HepG2 (cell line): Measurements from ENCODE around the gene CDK8. TPM values are rescaled to one million over a fixed set of nuclear protein-coding genes. Genes with fewer than 3 reads are reported as not detected.

Experiments used
- AHR ChIP-seq: IDR thresholded peaks from 2 replicates; pipeline ENCODE4 v1.6.1; 2018; ENCODE audit warnings: missing genetic modification reagents, missing compliant biosample characterization
- ATF2 ChIP-seq: sonication (generic); formaldehyde crosslinking; IDR thresholded peaks from 2 replicates; pipeline ENCODE4 v1.4.0; 2020; ENCODE audit warnings: missing genetic modification reagents
- FOXM1 ChIP-seq: sonication (generic); formaldehyde crosslinking; IDR thresholded peaks from 2 replicates; pipeline ENCODE4 v1.5.0; 2020; ENCODE audit warnings: missing genetic modification reagents
- GABPA ChIP-seq, 2 experiments: IDR thresholded peaks; 2 replicates each; pipeline ENCODE4 v1.6.1; 2011 to 2016; ENCODE audit warnings: low read depth in 2 of 2, low read length in 1 of 2, missing biosample characterization in 1 of 2, missing genetic modification characterization in 1 of 2
- HNRNPLL ChIP-seq: fragments of 200-400 bp; formaldehyde crosslinking; IDR thresholded peaks from 2 replicates; pipeline ENCODE4 v1.6.1; 2017; ENCODE audit warnings: mild to moderate bottlenecking, low read depth, low read length; ENCODE audit not compliant: poor library complexity, severe bottlenecking
- NAIF1 ChIP-seq: sonication (generic); formaldehyde crosslinking; IDR thresholded peaks from 2 replicates; pipeline ENCODE4 v1.5.0; 2020; ENCODE audit warnings: mild to moderate bottlenecking, missing genetic modification reagents, borderline replicate concordance
- NFKB2 ChIP-seq: sonication (generic); formaldehyde crosslinking; IDR thresholded peaks from 2 replicates; pipeline ENCODE4 v1.4.0; 2020; ENCODE audit warnings: missing genetic modification reagents, borderline replicate concordance
- NFYB ChIP-seq: sonication (generic); formaldehyde crosslinking; IDR thresholded peaks from 2 replicates; pipeline ENCODE4 v1.4.0; 2020; ENCODE audit warnings: missing genetic modification reagents
- PHB2 ChIP-seq: fragments of 450-650 bp; IDR thresholded peaks from 2 replicates; pipeline ENCODE4 v1.6.1; 2018; ENCODE audit not compliant: partially characterized antibody
- RARA ChIP-seq: IDR thresholded peaks from 2 replicates; pipeline ENCODE4 v1.6.1; 2016; ENCODE audit warnings: missing genetic modification reagents, missing compliant biosample characterization
- YEATS2 ChIP-seq: sonication (generic); formaldehyde crosslinking; IDR thresholded peaks from 2 replicates; pipeline ENCODE4 v1.4.0; 2020; ENCODE audit warnings: missing genetic modification reagents, borderline replicate concordance
- ZBTB46 ChIP-seq: sonication (generic); formaldehyde crosslinking; IDR thresholded peaks from 2 replicates; pipeline ENCODE4 v1.4.0; 2020; ENCODE audit warnings: mild to moderate bottlenecking, missing genetic modification reagents, borderline replicate concordance
- ZFP1 ChIP-seq: IDR thresholded peaks from 2 replicates; pipeline ENCODE4 v1.6.1; 2016
- ZFP90 ChIP-seq: sonication (generic); formaldehyde crosslinking; IDR thresholded peaks from 2 replicates; pipeline ENCODE4 v1.8.0; 2022; ENCODE audit warnings: missing genetic modification reagents, mild to moderate bottlenecking, inconsistent platforms, borderline replicate concordance
- ZKSCAN5 ChIP-seq: sonication (generic); formaldehyde crosslinking; IDR thresholded peaks from 2 replicates; pipeline ENCODE4 v1.5.1; 2020; ENCODE audit warnings: mild to moderate bottlenecking, missing genetic modification reagents
- ZNF451 ChIP-seq: sonication (generic); formaldehyde crosslinking; IDR thresholded peaks from 2 replicates; pipeline ENCODE4 v1.5.0; 2020; ENCODE audit warnings: mild to moderate bottlenecking, missing genetic modification reagents
- ZNF670 ChIP-seq: sonication (generic); formaldehyde crosslinking; IDR thresholded peaks from 2 replicates; pipeline ENCODE4 v1.8.0; 2022; ENCODE audit warnings: mild to moderate bottlenecking, missing genetic modification reagents, borderline replicate concordance
- ZNF792 ChIP-seq: IDR thresholded peaks from 2 replicates; pipeline ENCODE4 v1.6.1; 2016
- polyA plus RNA-seq, 8 experiments: library from polyadenylated mRNA; depleted of rRNA in 3 of 8; stranded (reverse) in 7 of 8; unstranded in 1 of 8; fragments of >200 nt; fragmentation: Illumina TruSeq in 4 of 8; extraction: Trizol in 4 of 8; gene quantifications; 2 replicates each; pipeline versions ENCODE4 v1.2.1 to v1.2.3, GENCODE V29; 2011 to 2016; ENCODE audit warnings: low read depth in 4 of 8, missing spikeins in 1 of 8, mixed read lengths in 1 of 8; ENCODE audit not compliant: insufficient read depth in 1 of 8
- total RNA-seq, 5 experiments: library from RNA; depleted of rRNA; stranded (reverse); fragments of >200 nt; fragmentation: Illumina TruSeq; extraction: Trizol; gene quantifications; 2 replicates each; pipeline ENCODE4 v1.2.3, GENCODE V29; 2016; ENCODE audit warnings: low read depth in 1 of 5
- TF ChIP-seq, protein P1 (sequence below): sonication (generic); formaldehyde crosslinking; IDR thresholded peaks from 2 replicates; pipeline ENCODE4 v1.5.1; 2020; ENCODE audit warnings: missing genetic modification reagents, mild to moderate bottlenecking, borderline replicate concordance
- TF ChIP-seq, protein P2 (sequence below): sonication (generic); formaldehyde crosslinking; IDR thresholded peaks from 2 replicates; pipeline ENCODE4 v1.5.0; 2020; ENCODE audit warnings: missing genetic modification reagents, mild to moderate bottlenecking, borderline replicate concordance
- TF ChIP-seq, protein P3 (sequence below): sonication (generic); formaldehyde crosslinking; IDR thresholded peaks from 2 replicates; pipeline ENCODE4 v1.4.0; 2020; ENCODE audit warnings: mild to moderate bottlenecking, missing genetic modification reagents

The CDK8 gene
- total and polyA plus RNA-seq, 2 of the 13 experiments (the other 11 are each of a cell fraction or from before 2014, with no cell fraction given) = 15.8 to 16.4 TPM

DNA sequence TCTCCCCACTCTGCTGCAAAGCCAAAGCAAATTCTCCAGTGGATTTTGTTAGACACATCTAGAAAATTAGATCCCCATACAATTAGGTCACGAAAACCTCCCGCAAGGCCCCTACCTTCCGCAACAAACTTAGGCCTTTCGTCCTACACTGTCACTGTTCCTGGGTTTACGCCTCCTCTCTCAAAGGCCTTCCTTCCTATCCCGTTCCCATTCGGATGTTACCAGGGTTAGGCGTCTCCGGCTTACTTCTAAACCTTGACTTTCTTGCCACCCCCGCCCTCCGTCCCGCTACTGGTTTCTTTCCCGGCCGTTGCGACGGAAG is 32.6 kb upstream of the CDK8 start (continued):
- TF ChIP-seq ATF2 (peak; percentile 5; the same call in 1 of the 2 replicates), ZNF451 (CRISPR knock-in tag) (0 out of 2 replicates have a peak, but pooled peaks have one; percentile 7), ZKSCAN5 (CRISPR knock-in tag) (no peak), ZNF670 (CRISPR knock-in tag) (0 out of 2 replicates have a peak, but pooled peaks have one; percentile 4), ZFP1 (CRISPR knock-in tag) (0 out of 2 replicates have a peak, but pooled peaks have one; percentile 15), YEATS2 (CRISPR knock-in tag) (0 out of 2 replicates have a peak, but pooled peaks have one; percentile 28), NFKB2 (CRISPR knock-in tag) (0 out of 2 replicates have a peak, but pooled peaks have one; percentile 3), RARA (CRISPR knock-in tag) (0 out of 2 replicates have a peak, but pooled peaks have one; percentile 10), PHB2 (no peak), NFYB (CRISPR knock-in tag) (no peak), NAIF1 (peak; percentile 88; the same call in 1 of the 2 replicates), ZBTB46 (CRISPR knock-in tag) (no peak), ZFP90 (CRISPR knock-in tag) (no peak), GABPA (IDR thresholded peaks at IDR 0.05; ENCODE audit: low read depth, low read length) (no peak), GABPA (CRISPR knock-in tag; IDR thresholded peaks at IDR 0.05; ENCODE audit: low read depth) (no peak), HNRNPLL (peak; percentile 70), FOXM1 (CRISPR knock-in tag) (no peak), ZNF792 (CRISPR knock-in tag) (0 out of 2 replicates have a peak, but pooled peaks have one; percentile 26), AHR (CRISPR knock-in tag) (no peak)
- TF ChIP-seq, protein P1, sequence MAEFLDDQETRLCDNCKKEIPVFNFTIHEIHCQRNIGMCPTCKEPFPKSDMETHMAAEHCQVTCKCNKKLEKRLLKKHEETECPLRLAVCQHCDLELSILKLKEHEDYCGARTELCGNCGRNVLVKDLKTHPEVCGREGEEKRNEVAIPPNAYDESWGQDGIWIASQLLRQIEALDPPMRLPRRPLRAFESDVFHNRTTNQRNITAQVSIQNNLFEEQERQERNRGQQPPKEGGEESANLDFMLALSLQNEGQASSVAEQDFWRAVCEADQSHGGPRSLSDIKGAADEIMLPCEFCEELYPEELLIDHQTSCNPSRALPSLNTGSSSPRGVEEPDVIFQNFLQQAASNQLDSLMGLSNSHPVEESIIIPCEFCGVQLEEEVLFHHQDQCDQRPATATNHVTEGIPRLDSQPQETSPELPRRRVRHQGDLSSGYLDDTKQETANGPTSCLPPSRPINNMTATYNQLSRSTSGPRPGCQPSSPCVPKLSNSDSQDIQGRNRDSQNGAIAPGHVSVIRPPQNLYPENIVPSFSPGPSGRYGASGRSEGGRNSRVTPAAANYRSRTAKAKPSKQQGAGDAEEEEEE (CRISPR knock-in tag) = no peak
- TF ChIP-seq, protein P2, sequence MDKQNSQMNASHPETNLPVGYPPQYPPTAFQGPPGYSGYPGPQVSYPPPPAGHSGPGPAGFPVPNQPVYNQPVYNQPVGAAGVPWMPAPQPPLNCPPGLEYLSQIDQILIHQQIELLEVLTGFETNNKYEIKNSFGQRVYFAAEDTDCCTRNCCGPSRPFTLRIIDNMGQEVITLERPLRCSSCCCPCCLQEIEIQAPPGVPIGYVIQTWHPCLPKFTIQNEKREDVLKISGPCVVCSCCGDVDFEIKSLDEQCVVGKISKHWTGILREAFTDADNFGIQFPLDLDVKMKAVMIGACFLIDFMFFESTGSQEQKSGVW (CRISPR knock-in tag) = no peak
- TF ChIP-seq, protein P3, sequence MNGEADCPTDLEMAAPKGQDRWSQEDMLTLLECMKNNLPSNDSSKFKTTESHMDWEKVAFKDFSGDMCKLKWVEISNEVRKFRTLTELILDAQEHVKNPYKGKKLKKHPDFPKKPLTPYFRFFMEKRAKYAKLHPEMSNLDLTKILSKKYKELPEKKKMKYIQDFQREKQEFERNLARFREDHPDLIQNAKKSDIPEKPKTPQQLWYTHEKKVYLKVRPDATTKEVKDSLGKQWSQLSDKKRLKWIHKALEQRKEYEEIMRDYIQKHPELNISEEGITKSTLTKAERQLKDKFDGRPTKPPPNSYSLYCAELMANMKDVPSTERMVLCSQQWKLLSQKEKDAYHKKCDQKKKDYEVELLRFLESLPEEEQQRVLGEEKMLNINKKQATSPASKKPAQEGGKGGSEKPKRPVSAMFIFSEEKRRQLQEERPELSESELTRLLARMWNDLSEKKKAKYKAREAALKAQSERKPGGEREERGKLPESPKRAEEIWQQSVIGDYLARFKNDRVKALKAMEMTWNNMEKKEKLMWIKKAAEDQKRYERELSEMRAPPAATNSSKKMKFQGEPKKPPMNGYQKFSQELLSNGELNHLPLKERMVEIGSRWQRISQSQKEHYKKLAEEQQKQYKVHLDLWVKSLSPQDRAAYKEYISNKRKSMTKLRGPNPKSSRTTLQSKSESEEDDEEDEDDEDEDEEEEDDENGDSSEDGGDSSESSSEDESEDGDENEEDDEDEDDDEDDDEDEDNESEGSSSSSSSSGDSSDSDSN (CRISPR knock-in tag) = no peak
